ENCODE results near the gene JAZF1.

JAZF1 gene

DNA sequence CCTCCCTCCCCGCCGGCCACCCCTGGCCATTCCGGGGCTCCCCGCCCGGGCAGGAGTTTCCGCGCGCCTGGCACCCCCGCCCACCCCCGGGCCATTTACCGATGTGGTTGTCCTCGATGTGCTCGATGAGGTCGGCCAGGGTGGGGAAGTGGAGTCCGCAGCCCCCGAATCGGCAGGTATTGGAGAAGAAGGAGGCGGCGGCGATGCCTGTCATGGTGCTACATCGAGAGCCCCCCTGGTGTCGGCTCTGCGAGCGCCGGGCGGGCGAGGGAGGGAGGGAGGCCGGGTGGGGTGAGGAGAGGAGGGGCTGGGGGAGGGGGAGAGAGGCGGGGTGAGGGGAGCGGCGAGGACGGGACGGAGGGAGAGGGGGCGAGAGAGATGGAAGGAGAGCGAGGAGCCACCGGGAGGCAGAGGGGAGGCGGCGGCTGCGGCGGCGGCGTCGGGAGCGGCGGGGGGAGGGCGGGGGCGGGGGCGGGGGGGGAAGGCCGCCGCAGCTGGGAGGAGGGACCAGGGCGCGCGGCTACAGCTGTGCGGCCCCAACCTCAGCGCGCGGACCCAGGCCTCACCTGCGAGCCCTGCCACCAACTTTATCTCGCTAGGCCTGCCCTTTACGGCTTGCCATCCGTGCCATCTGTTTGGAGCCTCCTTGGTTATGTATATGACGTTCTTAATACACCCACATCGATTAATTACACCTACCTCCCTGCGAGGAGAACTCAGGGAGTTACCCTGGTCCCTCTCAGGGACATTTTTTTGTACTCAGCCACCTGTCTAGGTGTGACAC lies at the start of gene JAZF1:
JAZF1 (minus strand) TSS at position 432 of the 784 bp plus-strand sequence.
- DNase-seq (ENCODE audit: low read depth): no peak
- H3K4me3 ChIP-seq (ENCODE audit: low read depth, low read length): peak within 1 kb of the TSS; percentile 79

- DNase-seq (ENCODE audit: low read depth): no peak
Measured at GRCh38 chr7:28230261-28230660, 49.7 kb upstream of the JAZF1 start.

GRCh38 chr7:28228396-28228795 lies 47.8 kb upstream of the JAZF1 start:
- DNase-seq (ENCODE audit: low read depth): no peak
- H3K4me3 ChIP-seq (ENCODE audit: low read depth, low read length): no peak overlapping the region

More at GRCh38 chr7:28230261-28230660, 49.7 kb upstream of the JAZF1 start:
- no peak overlapping the region for H3K4me3 ChIP-seq (ENCODE audit: low read depth, low read length)

DNA sequence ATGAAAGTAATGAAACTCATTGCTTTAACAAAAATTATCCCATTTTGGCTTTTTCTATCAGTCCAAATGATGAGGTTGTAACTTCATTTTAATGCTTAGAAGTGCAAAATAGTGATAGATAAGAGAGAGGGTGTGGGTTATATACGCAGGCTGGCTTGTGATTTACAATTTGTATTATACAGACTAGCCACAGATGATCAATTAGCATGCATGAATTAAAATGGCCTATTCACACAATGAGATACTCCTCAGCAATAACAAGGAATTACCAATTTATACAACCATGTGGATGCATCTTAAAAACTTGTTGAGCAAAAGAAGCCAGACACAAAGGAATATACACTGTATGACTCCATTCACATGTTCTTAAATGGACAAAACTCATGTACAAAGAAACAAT lies 45.4 kb upstream of the JAZF1 start:
- no peak for DNase-seq (ENCODE audit: low read depth)
- H3K4me3 ChIP-seq (ENCODE audit: low read depth, low read length): no peak overlapping the region

- no peak overlapping the region for H3K4me3 ChIP-seq (ENCODE audit: low read depth, low read length)
- DNase-seq (ENCODE audit: low read depth): no peak
Measured at GRCh38 chr7:28225576-28225975, 45.0 kb upstream of the JAZF1 start.

DNA sequence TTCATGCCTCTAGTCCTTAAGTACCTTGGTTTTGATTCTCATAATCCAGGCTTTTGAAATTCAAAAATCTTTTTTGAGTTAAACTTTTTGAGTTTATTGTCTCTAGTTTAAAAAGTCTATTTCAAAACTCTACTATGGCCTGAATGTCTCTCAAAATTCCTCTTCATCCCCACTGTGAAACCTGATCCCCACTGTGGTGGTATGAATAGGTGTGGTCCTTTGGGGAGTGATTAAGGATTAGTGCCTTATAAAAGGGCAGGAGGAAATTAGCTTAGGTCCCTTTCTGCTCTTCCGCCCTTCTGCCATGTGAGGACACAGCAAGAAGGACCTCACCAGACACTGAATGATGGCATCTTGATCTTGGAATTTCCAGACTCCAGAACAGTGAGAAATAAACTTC lies 44.1 kb upstream of the JAZF1 start:
- no peak overlapping the region for H3K4me3 ChIP-seq (ENCODE audit: low read depth, low read length)
- no peak for DNase-seq (ENCODE audit: low read depth)

DNA sequence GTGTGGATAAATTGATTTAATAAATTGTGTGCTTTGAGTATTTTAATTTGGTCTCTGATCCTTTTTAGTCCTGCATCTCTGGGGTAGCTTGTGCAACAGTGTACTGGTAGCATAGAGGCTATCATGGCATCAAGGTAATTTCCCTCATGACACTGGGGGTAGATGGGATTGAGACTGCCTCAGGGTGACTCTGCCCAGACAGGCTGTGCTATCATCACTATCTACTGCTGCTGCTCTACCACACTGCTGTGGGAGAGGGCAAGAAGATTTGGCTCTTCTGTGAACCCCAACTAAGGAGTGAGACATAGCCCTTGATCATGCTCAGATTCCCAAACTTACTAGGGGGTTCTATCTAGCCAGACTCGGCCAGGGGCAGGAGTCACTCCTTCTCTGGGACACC lies 43.6 kb upstream of the JAZF1 start:
- no peak for DNase-seq (ENCODE audit: low read depth)
- no peak overlapping the region for H3K4me3 ChIP-seq (ENCODE audit: low read depth, low read length)

GRCh38 chr7:28222636-28223035 lies 42.0 kb upstream of the JAZF1 start:
- H3K4me3 ChIP-seq (ENCODE audit: low read depth, low read length): no peak overlapping the region
- no peak for DNase-seq (ENCODE audit: low read depth)

- no peak for DNase-seq (ENCODE audit: low read depth)
- H3K4me3 ChIP-seq (ENCODE audit: low read depth, low read length): no peak overlapping the region
Measured at GRCh38 chr7:28219793-28220192, 39.2 kb upstream of the JAZF1 start.

GRCh38 chr7:28217143-28217542 lies 36.5 kb upstream of the JAZF1 start:
- H3K4me3 ChIP-seq (ENCODE audit: low read depth, low read length): no peak overlapping the region
- no peak for DNase-seq (ENCODE audit: low read depth)

GRCh38 chr7:28211006-28211405 lies 30.4 kb upstream of the JAZF1 start:
- no peak overlapping the region for H3K4me3 ChIP-seq (ENCODE audit: low read depth, low read length)
- no peak for DNase-seq (ENCODE audit: low read depth)

DNA sequence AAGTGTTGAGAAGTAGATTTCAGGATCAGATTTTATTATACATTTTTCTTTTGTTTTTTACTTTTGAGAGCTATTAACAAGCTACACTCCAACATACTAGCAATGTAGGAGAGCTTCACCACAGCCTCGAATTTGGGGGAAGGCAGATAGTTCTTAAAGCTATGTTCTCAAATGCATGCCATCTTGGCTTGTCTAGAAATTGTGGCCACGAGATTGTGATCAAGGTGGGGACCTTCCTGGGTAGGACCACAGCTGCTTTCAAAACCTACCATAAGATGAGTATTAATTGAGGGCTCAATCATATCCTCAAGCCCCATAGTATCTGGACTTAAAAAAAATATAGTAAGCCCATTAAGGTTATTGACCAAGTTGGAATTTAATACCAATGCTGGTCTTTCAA lies 27.9 kb upstream of the JAZF1 start:
- no peak overlapping the region for H3K4me3 ChIP-seq (ENCODE audit: low read depth, low read length)
- DNase-seq (ENCODE audit: low read depth): no peak

- H3K4me3 ChIP-seq (ENCODE audit: low read depth, low read length): no peak overlapping the region
- DNase-seq (ENCODE audit: low read depth): no peak
Measured at GRCh38 chr7:28207486-28208158, 27.0 kb upstream of the JAZF1 start.

- no peak for DNase-seq (ENCODE audit: low read depth)
- H3K4me3 ChIP-seq (ENCODE audit: low read depth, low read length): no peak overlapping the region
Measured at GRCh38 chr7:28205506-28205905, 24.9 kb upstream of the JAZF1 start.

DNA sequence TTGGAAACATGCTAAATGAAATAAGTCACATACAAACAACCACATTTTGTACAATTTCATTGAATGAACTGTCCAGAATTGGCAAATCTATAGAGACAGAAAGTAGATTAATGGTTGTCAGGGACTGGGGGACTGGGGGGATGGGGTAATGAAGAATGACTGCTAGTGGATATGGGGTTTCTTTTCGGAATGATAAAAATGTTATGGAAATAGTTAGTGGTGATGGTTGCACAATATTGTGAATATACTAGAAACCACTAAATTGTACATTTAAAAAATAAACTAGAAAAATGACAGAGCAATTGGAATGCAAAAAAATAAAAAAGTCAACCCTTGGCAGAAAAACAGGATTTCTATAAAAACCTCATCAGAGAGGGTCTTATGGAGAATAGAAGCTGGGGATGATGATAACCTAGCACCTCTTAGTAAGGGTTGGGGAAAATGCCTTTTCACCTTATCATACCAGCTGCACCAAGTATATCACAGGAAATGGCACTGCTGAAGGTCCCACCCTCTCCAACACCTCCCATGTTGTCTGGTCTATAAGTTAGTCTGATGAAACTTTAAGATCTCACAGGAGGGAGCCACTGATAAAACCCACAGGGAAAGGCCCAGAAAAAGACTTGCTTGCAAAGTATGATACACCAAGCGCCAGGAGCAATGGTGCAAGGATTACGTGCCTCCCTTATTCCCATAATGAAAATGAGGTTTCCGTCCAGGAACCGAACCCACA lies 23.1 kb upstream of the JAZF1 start:
- no peak overlapping the region for H3K4me3 ChIP-seq (ENCODE audit: low read depth, low read length)
- DNase-seq (ENCODE audit: low read depth): no peak

- no peak for DNase-seq (ENCODE audit: low read depth)
- H3K4me3 ChIP-seq (ENCODE audit: low read depth, low read length): no peak overlapping the region
Measured at GRCh38 chr7:28202222-28202621, 21.6 kb upstream of the JAZF1 start.

DNA sequence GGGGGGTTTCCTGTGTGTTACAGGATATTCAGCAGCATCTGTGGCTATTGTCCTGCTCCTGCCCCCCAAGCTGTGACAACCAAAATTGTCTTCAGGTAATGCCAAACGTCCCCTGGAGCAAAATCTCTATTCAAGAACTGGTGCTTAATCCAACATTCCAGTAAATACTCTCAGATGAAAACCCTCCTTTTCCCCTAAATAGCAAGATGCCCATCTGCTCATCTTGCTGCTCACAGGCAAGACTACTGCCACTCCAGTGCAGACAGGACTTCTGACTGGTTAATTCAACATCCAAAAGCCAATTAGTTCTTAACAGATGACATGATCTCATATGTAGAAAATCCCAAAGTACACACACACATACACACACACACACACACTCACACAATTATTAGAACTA lies 20.5 kb upstream of the JAZF1 start:
- H3K4me3 ChIP-seq (ENCODE audit: low read depth, low read length): no peak overlapping the region
- DNase-seq (ENCODE audit: low read depth): no peak

GRCh38 chr7:28200598-28200997 lies 20.0 kb upstream of the JAZF1 start:
- H3K4me3 ChIP-seq (ENCODE audit: low read depth, low read length): no peak overlapping the region
- no peak for DNase-seq (ENCODE audit: low read depth)

DNA sequence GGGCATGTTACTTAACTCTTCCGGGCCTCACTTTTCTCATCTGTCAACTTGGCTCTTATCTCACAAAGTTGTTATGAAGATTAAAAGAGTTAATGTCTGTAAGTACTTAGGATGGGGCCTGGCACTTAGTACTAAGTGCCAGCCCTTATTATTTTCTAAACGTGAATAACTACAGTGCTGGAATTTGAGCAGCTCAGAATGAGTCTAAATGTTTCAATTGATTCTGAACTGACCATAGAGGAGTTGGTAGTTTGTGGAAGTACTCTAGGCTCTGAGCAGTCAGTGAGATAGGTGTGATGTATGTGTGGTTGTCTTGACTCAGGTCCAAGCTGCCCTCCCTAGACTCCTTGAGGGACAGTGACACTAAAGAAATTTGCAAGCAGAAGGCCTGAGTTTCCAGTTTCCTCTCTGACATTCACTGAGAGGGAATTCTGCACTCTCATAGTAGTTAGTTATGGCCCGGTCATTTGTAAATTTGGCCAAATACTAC lies 18.5 kb upstream of the JAZF1 start:
- no peak overlapping the region for H3K4me3 ChIP-seq (ENCODE audit: low read depth, low read length)
- DNase-seq (ENCODE audit: low read depth): no peak

GRCh38 chr7:28195910-28196620 lies 15.5 kb upstream of the JAZF1 start:
- DNase-seq (ENCODE audit: low read depth): no peak
- H3K4me3 ChIP-seq (ENCODE audit: low read depth, low read length): no peak overlapping the region

All from skeletal muscle cell (primary cell).